SK-N-SH (cell line): ENCODE results near the gene PHACTR4.

Experiments used
- CHD2 ChIP-seq: fragments of 150-350 bp; IDR thresholded peaks from 2 replicates; pipeline ENCODE4 v1.6.1; 2018; ENCODE audit warnings: low read length; ENCODE audit not compliant: partially characterized antibody
- EP300 ChIP-seq, 2 experiments: IDR thresholded peaks; 2 replicates each; pipeline versions ENCODE4 v1.4.0 to v1.6.1; 2012; ENCODE audit warnings: borderline replicate concordance in 1 of 2, low read depth in 1 of 2, low read length in 1 of 2
- EZH2phosphoT487 ChIP-seq: fragments of 200-600 bp; sonication (generic); IDR thresholded peaks from 2 replicates; pipeline ENCODE4 v1.6.1; 2017; ENCODE audit warnings: low read depth, mixed run types, mild to moderate bottlenecking, antibody characterized with exemption, moderate library complexity, borderline replicate concordance
- MAX ChIP-seq: IDR thresholded peaks from 2 replicates; pipeline ENCODE4 v1.4.0; 2012; ENCODE audit warnings: low read depth
- MXI1 ChIP-seq: IDR thresholded peaks from 2 replicates; pipeline ENCODE4 v1.6.1; 2012; ENCODE audit warnings: mild to moderate bottlenecking, low read depth, low read length, improper control_type of control experiment
- POLR2AphosphoS5 ChIP-seq: IDR thresholded peaks from 2 replicates; pipeline ENCODE4 v1.6.1; 2012; ENCODE audit warnings: low read depth, low read length
- RAD21 ChIP-seq: IDR thresholded peaks from 2 replicates; pipeline ENCODE4 v1.6.1; 2012; ENCODE audit warnings: mild to moderate bottlenecking, low read length
- REST ChIP-seq: IDR thresholded peaks from 2 replicates; pipeline ENCODE4 v1.6.1; 2012; ENCODE audit warnings: mild to moderate bottlenecking, low read depth, low read length, moderate library complexity
- RFX5 ChIP-seq: IDR thresholded peaks from 2 replicates; pipeline ENCODE4 v1.6.1; 2012; ENCODE audit warnings: mild to moderate bottlenecking, improper control_type of control experiment, low read length
- TCF12 ChIP-seq: IDR thresholded peaks from 2 replicates; pipeline ENCODE4 v1.4.0; 2012
- TF ChIP-seq, protein P1 (sequence below): fragments of 200-600 bp; sonication (generic); IDR thresholded peaks from 2 replicates; pipeline ENCODE4 v1.6.1; 2017; ENCODE audit warnings: antibody characterized with exemption, mild to moderate bottlenecking, moderate library complexity
- TF ChIP-seq, protein P2 (sequence below): fragments of 150-350 bp; IDR thresholded peaks from 2 replicates; pipeline ENCODE4 v1.6.1; 2016; ENCODE audit warnings: mild to moderate bottlenecking, low read depth, low read length
- TF ChIP-seq, protein P3 (sequence below): fragments of 150-350 bp; IDR thresholded peaks from 2 replicates; pipeline ENCODE4 v1.6.1; 2017; ENCODE audit warnings: antibody characterized with exemption, low read length, low read depth, borderline replicate concordance

GRCh38 chr1:28494737-28495136, 125.2 kb downstream of the PHACTR4 start:
- TF ChIP-seq TCF12: no peak
- TF ChIP-seq EZH2phosphoT487: no peak
- no peak for TF ChIP-seq MXI1
- TF ChIP-seq, protein P1, sequence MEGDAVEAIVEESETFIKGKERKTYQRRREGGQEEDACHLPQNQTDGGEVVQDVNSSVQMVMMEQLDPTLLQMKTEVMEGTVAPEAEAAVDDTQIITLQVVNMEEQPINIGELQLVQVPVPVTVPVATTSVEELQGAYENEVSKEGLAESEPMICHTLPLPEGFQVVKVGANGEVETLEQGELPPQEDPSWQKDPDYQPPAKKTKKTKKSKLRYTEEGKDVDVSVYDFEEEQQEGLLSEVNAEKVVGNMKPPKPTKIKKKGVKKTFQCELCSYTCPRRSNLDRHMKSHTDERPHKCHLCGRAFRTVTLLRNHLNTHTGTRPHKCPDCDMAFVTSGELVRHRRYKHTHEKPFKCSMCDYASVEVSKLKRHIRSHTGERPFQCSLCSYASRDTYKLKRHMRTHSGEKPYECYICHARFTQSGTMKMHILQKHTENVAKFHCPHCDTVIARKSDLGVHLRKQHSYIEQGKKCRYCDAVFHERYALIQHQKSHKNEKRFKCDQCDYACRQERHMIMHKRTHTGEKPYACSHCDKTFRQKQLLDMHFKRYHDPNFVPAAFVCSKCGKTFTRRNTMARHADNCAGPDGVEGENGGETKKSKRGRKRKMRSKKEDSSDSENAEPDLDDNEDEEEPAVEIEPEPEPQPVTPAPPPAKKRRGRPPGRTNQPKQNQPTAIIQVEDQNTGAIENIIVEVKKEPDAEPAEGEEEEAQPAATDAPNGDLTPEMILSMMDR: no peak
- TF ChIP-seq, protein P2, sequence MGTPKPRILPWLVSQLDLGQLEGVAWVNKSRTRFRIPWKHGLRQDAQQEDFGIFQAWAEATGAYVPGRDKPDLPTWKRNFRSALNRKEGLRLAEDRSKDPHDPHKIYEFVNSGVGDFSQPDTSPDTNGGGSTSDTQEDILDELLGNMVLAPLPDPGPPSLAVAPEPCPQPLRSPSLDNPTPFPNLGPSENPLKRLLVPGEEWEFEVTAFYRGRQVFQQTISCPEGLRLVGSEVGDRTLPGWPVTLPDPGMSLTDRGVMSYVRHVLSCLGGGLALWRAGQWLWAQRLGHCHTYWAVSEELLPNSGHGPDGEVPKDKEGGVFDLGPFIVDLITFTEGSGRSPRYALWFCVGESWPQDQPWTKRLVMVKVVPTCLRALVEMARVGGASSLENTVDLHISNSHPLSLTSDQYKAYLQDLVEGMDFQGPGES: no peak
- no peak for TF ChIP-seq CHD2
- TF ChIP-seq, protein P3, sequence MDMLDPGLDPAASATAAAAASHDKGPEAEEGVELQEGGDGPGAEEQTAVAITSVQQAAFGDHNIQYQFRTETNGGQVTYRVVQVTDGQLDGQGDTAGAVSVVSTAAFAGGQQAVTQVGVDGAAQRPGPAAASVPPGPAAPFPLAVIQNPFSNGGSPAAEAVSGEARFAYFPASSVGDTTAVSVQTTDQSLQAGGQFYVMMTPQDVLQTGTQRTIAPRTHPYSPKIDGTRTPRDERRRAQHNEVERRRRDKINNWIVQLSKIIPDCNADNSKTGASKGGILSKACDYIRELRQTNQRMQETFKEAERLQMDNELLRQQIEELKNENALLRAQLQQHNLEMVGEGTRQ: no peak
- TF ChIP-seq MAX: no peak
- no peak for TF ChIP-seq POLR2AphosphoS5
- no peak for TF ChIP-seq EP300 (IDR thresholded peaks at IDR 0.05; ENCODE audit: borderline replicate concordance in 1 of 2, low read depth in 1 of 2, low read length in 1 of 2)
- TF ChIP-seq REST: no peak
- no peak for TF ChIP-seq RAD21
- no peak for TF ChIP-seq RFX5
